Suprapubic skin (tissue), 4 donors: Measurements from ENCODE around the gene COL4A1. TPM values are rescaled to one million over a fixed set of nuclear protein-coding genes. Genes with fewer than 3 reads are reported as not detected.

Experiments used
- DNase-seq, 2 donors: peaks; one replicate each; pipeline ENCODE4 v3.0.0-alpha.2; 2019; ENCODE audit warnings: low spot score in 2 of 2
- H3K27ac ChIP-seq: fragments of 200-600 bp; sonication (generic); one replicate; pipeline ENCODE4 v1.5.1; 2019
- H3K27me3 ChIP-seq: fragments of 200-600 bp; sonication (generic); one replicate; pipeline ENCODE4 v1.5.1; 2019
- H3K36me3 ChIP-seq: fragments of 200-600 bp; sonication (generic); one replicate; pipeline ENCODE4 v1.5.1; 2019
- H3K4me1 ChIP-seq: fragments of 200-600 bp; sonication (generic); one replicate; pipeline ENCODE4 v1.5.1; 2019
- H3K4me3 ChIP-seq: fragments of 200-600 bp; sonication (generic); one replicate; pipeline ENCODE4 v1.5.1; 2019; ENCODE audit warnings: mild to moderate bottlenecking
- H3K9me3 ChIP-seq: fragments of 200-600 bp; sonication (generic); one replicate; pipeline ENCODE4 v1.5.1; 2019
- EP300 ChIP-seq: sonication (generic); formaldehyde crosslinking; IDR thresholded peaks from one replicate; pipeline ENCODE4 v1.6.1; 2017; ENCODE audit warnings: antibody characterized with exemption
- POLR2A ChIP-seq, 2 donors: fragments of 450-650 bp; IDR thresholded peaks; one replicate each; pipeline ENCODE4 v1.6.1; 2017; ENCODE audit warnings: antibody characterized with exemption in 2 of 2, mild to moderate bottlenecking in 2 of 2, moderate library complexity in 2 of 2
- POLR2AphosphoS5 ChIP-seq, 3 donors: sonication (generic); formaldehyde crosslinking; IDR thresholded peaks; one replicate each; pipeline ENCODE4 v1.6.1; 2017; ENCODE audit warnings: antibody characterized with exemption in 3 of 3
- WGBS: methylation state at CpG from one replicate; pipeline ENCODE4 v1.1.5; 2018; 5-methylcytosine and 5-hydroxymethylcytosine counted together
- total RNA-seq, 4 donors: library from RNA; depleted of rRNA; stranded (reverse); fragments of >200 nt; gene quantifications; one replicate each; pipeline ENCODE4 v1.1.0, GENCODE V29; 2016
- TF ChIP-seq, protein P1 (sequence below), 2 donors: fragments of 200-600 bp in 1 of 2; fragments of 450-650 bp in 1 of 2; sonication (generic) in 1 of 2; IDR thresholded peaks; one replicate each; pipeline ENCODE4 v1.5.1; 2016 to 2019; ENCODE audit warnings: antibody characterized with exemption in 2 of 2, mild to moderate bottlenecking in 1 of 2, moderate library complexity in 1 of 2

COL4A1 gene
- total RNA-seq, 4 donors from 2014 or later, result 36.7 to 60.8 (median 43.6) TPM

DNA sequence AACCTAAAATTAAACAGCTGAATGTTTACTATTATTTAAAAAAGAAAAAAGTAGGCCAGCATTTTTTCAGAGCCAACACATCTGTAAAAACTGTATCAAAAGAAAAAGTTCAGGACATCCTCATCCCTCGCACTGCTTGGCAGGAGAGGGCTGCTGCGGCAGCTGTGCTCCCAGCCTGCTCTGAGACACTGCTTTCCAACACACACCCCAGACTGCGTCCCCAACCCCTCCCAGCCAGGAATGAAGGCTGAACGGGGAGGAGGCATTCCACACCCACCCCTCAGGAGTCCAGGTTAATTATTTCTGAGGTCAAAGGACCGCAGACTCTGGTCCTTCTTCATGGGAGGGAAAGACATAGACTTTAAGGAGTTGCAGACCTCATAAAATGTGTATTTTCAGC, 43.1 kb downstream of the COL4A1 start:
- H3K4me3 ChIP-seq, result no peak overlapping the region
- no peaks in the 10 kb centered on the region for H3K36me3 ChIP-seq
- 28% methylated on average over 5 of the region's 5 CpGs for WGBS
- no peak for DNase-seq
- TF ChIP-seq, protein P1, sequence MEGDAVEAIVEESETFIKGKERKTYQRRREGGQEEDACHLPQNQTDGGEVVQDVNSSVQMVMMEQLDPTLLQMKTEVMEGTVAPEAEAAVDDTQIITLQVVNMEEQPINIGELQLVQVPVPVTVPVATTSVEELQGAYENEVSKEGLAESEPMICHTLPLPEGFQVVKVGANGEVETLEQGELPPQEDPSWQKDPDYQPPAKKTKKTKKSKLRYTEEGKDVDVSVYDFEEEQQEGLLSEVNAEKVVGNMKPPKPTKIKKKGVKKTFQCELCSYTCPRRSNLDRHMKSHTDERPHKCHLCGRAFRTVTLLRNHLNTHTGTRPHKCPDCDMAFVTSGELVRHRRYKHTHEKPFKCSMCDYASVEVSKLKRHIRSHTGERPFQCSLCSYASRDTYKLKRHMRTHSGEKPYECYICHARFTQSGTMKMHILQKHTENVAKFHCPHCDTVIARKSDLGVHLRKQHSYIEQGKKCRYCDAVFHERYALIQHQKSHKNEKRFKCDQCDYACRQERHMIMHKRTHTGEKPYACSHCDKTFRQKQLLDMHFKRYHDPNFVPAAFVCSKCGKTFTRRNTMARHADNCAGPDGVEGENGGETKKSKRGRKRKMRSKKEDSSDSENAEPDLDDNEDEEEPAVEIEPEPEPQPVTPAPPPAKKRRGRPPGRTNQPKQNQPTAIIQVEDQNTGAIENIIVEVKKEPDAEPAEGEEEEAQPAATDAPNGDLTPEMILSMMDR (IDR thresholded peaks at IDR 0.05), result no peak
- TF ChIP-seq EP300 (no peak), POLR2A (IDR thresholded peaks at IDR 0.05) (no peak), POLR2AphosphoS5 (IDR thresholded peaks at IDR 0.05) (no peak)
- no peaks in the 10 kb centered on the region for H3K9me3 ChIP-seq
- H3K27me3 ChIP-seq, result peaks cover 14% of the 10 kb centered on the region
- peaks cover 43% of the 10 kb centered on the region for H3K4me1 ChIP-seq
- peak overlapping the region; percentile 5 for H3K27ac ChIP-seq

DNA sequence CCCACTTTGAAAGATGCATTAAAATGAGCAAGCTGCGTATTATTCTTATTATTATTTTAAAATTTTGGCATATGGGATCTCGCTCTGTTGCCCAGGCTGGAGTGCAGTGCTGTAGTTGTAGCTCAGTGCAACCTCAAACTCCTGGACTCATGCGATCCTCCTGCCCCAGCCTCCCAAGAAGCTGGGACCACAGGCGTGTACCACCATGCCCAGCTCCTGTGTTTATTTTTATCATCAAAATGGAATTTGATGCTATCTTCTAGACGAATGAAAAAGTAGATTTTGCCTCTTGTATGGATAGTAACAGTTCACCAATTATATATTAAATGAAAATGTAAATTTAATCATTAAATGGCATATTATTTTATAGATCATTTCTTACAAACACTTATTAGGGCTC, 43.6 kb downstream of the COL4A1 start:
- H3K27ac ChIP-seq, result no peak overlapping the region
- DNase-seq, result no peak
- H3K4me3 ChIP-seq, result no peak overlapping the region
- H3K4me1 ChIP-seq, result peaks cover 43% of the 10 kb centered on the region
- no peaks in the 10 kb centered on the region for H3K9me3 ChIP-seq
- peaks cover 12% of the 10 kb centered on the region for H3K27me3 ChIP-seq
- no peaks in the 10 kb centered on the region for H3K36me3 ChIP-seq
- TF ChIP-seq, protein P1 (IDR thresholded peaks at IDR 0.05), result no peak
- TF ChIP-seq EP300 (no peak), POLR2AphosphoS5 (IDR thresholded peaks at IDR 0.05) (no peak), POLR2A (IDR thresholded peaks at IDR 0.05) (no peak)
- WGBS, result 61% methylated on average over 5 of the region's 5 CpGs

DNA sequence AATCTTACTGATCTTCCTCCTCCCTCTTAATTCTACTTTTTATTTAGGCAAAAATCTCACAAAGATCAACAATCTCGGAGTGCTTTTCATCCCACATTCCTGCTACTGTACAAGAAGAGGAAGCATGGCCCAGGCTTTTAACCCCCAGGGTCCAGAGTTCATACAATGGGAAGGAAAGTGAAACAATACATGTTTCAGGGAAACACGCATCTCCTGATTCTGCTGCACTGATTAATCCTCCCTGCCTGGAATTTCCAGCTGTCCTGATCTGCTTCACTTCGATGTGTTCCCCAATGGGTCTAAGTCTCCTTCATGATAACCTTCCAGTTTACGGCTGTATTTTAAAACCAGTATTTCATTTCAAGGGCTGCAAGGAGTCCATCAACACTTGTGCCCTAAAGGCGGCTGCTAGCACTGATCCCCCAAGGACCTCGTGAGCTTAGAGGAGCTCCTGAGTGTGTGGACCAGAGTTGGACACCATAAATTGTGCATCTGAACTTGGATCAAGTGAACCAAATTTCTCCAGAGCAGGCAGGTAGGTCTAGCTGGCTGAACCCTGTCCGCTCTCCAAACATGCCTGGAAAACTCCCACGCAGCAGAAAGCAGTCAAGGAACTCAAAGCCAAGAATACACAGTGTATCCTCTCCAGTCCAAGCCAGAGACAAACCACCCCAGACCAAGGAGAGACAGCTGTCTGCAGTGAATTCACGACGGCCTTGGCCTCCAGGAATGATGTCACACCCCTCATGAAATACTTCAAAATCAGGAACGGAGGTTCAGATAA, 44.3 kb downstream of the COL4A1 start:
- Histone ChIP-seq H3K4me1 (peaks cover 43% of the 10 kb centered on the region), H3K4me3 (no peak overlapping the region), H3K9me3 (no peaks in the 10 kb centered on the region), H3K27ac (no peak overlapping the region), H3K36me3 (no peaks in the 10 kb centered on the region), H3K27me3 (peaks cover 12% of the 10 kb centered on the region)
- no peak for DNase-seq
- no peak for TF ChIP-seq POLR2AphosphoS5 (IDR thresholded peaks at IDR 0.05)
- TF ChIP-seq POLR2A (IDR thresholded peaks at IDR 0.05), result no peak
- TF ChIP-seq, protein P1 (IDR thresholded peaks at IDR 0.05), result no peak
- no peak for TF ChIP-seq EP300
- 50% methylated on average over 11 of the region's 11 CpGs for WGBS

DNA sequence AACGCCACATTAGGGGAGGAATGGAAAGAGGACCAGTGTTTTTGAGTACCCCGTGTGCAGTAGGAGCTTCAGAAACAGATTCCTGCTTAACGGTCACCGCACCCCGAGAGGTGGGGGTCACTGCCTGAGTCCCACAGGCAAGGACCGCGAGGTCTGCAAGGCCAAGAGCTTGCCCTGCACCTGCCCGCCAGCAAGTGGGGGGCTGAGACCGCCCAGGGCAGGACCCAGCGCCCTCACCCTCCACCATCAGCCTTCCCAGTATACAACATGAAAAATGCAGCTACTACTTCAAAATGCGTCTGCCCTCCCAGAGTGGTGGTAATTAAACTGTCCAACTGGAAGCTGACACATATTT, 44.9 kb downstream of the COL4A1 start:
- H3K36me3 ChIP-seq, result no peaks in the 10 kb centered on the region
- no peak for DNase-seq
- no peak overlapping the region for H3K27ac ChIP-seq
- no peak for TF ChIP-seq POLR2A (IDR thresholded peaks at IDR 0.05)
- no peak for TF ChIP-seq POLR2AphosphoS5 (IDR thresholded peaks at IDR 0.05)
- TF ChIP-seq EP300, result no peak
- TF ChIP-seq, protein P1 (IDR thresholded peaks at IDR 0.05), result no peak
- H3K4me1 ChIP-seq, result peaks cover 43% of the 10 kb centered on the region
- no peak overlapping the region for H3K4me3 ChIP-seq
- WGBS, result 85% methylated on average over 11 of the region's 11 CpGs
- H3K9me3 ChIP-seq, result no peaks in the 10 kb centered on the region
- peaks cover 8% of the 10 kb centered on the region for H3K27me3 ChIP-seq

DNA sequence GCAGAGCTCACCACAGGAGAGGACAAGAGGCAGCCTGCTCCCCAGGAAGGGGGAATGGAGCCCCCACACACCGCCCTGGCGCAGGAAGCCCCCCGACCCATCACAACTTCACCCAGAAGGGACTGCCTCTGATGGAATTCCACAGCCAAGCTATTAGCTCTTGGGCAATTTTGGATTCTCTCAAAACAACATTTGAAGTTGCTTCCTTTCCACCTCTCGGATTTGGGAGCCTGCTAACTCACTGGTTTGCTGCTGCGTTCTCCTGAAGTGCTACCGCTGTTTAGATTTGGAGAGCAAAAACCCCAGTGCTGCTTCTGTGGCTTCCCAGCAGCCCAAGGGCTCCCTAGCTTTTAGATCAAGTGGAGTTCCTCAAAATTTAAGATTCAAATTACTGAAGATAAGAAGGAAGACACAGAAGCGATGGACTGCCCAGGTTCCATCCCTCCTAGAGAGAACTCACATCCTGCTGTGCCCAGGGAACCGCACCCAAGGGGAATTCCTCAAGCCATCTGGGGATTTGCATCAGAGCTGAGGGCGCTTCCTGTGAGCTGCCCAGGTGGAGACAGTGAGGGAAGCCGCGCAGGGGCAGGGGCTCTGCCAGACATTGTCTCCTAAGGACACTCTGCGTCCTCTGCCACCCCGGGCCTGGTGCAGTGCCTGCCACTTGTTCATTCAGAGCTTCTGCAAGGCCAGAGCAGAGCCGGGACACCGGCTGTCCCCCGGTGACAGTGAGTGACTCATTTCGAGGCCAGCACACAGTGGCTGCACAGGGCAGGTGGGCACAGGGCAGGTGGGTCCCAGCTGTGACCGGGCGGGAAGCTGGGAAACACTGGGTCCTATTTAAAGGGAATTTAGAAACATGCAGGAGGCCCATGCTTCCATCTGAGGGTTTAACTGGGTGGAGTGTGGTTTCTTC, 45.5 kb downstream of the COL4A1 start:
- Histone ChIP-seq H3K4me1 (peaks cover 40% of the 10 kb centered on the region), H3K27ac (no peak overlapping the region), H3K36me3 (no peaks in the 10 kb centered on the region), H3K9me3 (no peaks in the 10 kb centered on the region), H3K27me3 (peaks cover 5% of the 10 kb centered on the region), H3K4me3 (no peak overlapping the region)
- 78% methylated on average over 10 of the region's 19 CpGs for WGBS
- DNase-seq, result no peak
- TF ChIP-seq EP300 (no peak), POLR2A (IDR thresholded peaks at IDR 0.05) (no peak)
